Measurements from ENCODE around the gene STX7. TPM values are rescaled to one million over a fixed set of nuclear protein-coding genes. Genes with fewer than 3 reads are reported as not detected.

The STX7 gene
- total and polyA plus RNA-seq, 8 donors: 8.6 to 39.3 (median 30.3) TPM

- DNase-seq: peak; percentile 57 to 88
- intact Hi-C loops (cut with DNase I; ENCODE audit: low total_unique reads): no loop called here
These were observed 17.5 kb upstream of the STX7 start for GRCh38 chr6:132530293-132530974.

GRCh38 chr6:132527791-132528190 lies 14.9 kb upstream of the STX7 start:
- TF ChIP-seq POLR2AphosphoS5 (IDR thresholded peaks at IDR 0.05) (no peak), EP300 (IDR thresholded peaks at IDR 0.05) (no peak), CTCF (IDR thresholded peaks at IDR 0.05) (no peak), POLR2A (IDR thresholded peaks at IDR 0.05) (no peak)
- peaks cover 0 to 4% (median 2%) of the 10 kb centered on the region in 4 donors for H3K4me1 ChIP-seq
- no peak overlapping the region for H3K4me3 ChIP-seq
- no peaks in the 10 kb centered on the region for H3K9me3 ChIP-seq
- H3K27ac ChIP-seq: no peak overlapping the region
- intact Hi-C loops (cut with DNase I; ENCODE audit: low total_unique reads): loop anchor here (5.0 to 10.0 kb wide), 2 partner anchors 145 to 247 kb away; no protein-coding TSS in a partner anchor
- no peaks in the 10 kb centered on the region for H3K36me3 ChIP-seq
- 80 to 89% (median 87%) methylated on average over 6 of the region's 6 CpGs for WGBS, 5 donors
- no peak for DNase-seq
- no peaks in the 10 kb centered on the region for H3K27me3 ChIP-seq

More at GRCh38 chr6:132530293-132530974, 17.5 kb upstream of the STX7 start:
- 6 to 18% (median 12%) methylated on average over 9 of the region's 9 CpGs for WGBS, 5 donors
- Histone ChIP-seq H3K27ac (no peak overlapping the region), H3K4me3 (peak overlapping the region in 1 of 4 donors; percentile 10), H3K27me3 (no peaks in the 10 kb centered on the region), H3K36me3 (no peaks in the 10 kb centered on the region), H3K9me3 (no peaks in the 10 kb centered on the region), H3K4me1 (peaks cover 0 to 4% (median 2%) of the 10 kb centered on the region in 4 donors)
- no peak for TF ChIP-seq EP300 (IDR thresholded peaks at IDR 0.05)
- TF ChIP-seq CTCF (IDR thresholded peaks at IDR 0.05): peak in 5 of 7 experiments; percentile 52 to 92 (median 77)

GRCh38 chr6:132526461-132526860 lies 13.5 kb upstream of the STX7 start:
- intact Hi-C loops (cut with DNase I; ENCODE audit: low total_unique reads): loop anchor here (5.0 to 10.0 kb wide), 2 partner anchors 146 to 248 kb away; no protein-coding TSS in a partner anchor
- Histone ChIP-seq H3K4me3 (no peak overlapping the region), H3K4me1 (peaks cover 0 to 4% (median 2%) of the 10 kb centered on the region in 4 donors), H3K27ac (no peak overlapping the region), H3K9me3 (no peaks in the 10 kb centered on the region), H3K27me3 (no peaks in the 10 kb centered on the region), H3K36me3 (no peaks in the 10 kb centered on the region)
- TF ChIP-seq POLR2AphosphoS5 (IDR thresholded peaks at IDR 0.05): no peak
- no peak for TF ChIP-seq EP300 (IDR thresholded peaks at IDR 0.05)
- no peak for TF ChIP-seq POLR2A (IDR thresholded peaks at IDR 0.05)
- TF ChIP-seq CTCF (IDR thresholded peaks at IDR 0.05): no peak
- 61 to 77% (median 68%) methylated on average over 2 of the region's 2 CpGs for WGBS, 5 donors
- DNase-seq: no peak

DNA sequence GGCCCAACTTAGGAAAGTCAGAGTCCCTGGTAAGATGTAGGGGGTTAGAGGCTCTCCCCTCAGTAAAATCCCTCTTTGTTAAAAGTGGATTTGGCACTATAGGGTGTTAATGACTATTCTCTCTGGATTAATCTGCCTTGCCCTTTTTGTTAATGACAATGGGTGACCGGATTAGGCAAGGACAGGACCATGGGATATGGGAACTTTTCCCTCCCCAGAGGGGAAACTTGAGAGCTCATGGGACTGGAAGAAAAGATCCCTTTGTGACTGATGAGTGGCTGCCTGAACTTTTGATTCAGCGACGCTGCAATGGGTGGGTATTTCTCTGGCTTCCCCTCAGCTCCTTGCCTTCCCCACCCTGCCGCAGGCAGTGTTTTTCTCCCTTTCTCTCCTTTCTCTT lies 12.9 kb upstream of the STX7 start:
- DNase-seq: no peak
- Histone ChIP-seq H3K36me3 (no peaks in the 10 kb centered on the region), H3K4me1 (peaks cover 0 to 4% (median 2%) of the 10 kb centered on the region in 4 donors), H3K27ac (no peak overlapping the region), H3K9me3 (no peaks in the 10 kb centered on the region), H3K4me3 (no peak overlapping the region), H3K27me3 (no peaks in the 10 kb centered on the region)
- TF ChIP-seq POLR2A (IDR thresholded peaks at IDR 0.05) (no peak), CTCF (IDR thresholded peaks at IDR 0.05) (no peak), POLR2AphosphoS5 (IDR thresholded peaks at IDR 0.05) (no peak), EP300 (IDR thresholded peaks at IDR 0.05) (no peak)
- intact Hi-C loops (cut with DNase I; ENCODE audit: low total_unique reads): loop anchor here (5.0 to 10.0 kb wide), 2 partner anchors 146 to 249 kb away; no protein-coding TSS in a partner anchor
- 74 to 93% (median 75%) methylated on average over 4 of the region's 4 CpGs for WGBS, 5 donors

Measured in stomach (tissue), 9 donors.